H1 (cell line): Measurements from ENCODE around the gene ASB6. TPM values are rescaled to one million over a fixed set of nuclear protein-coding genes. Genes with fewer than 3 reads are reported as not detected.

Experiments used
- CTCF ChIA-PET: fragments of 300-600 bp; sonication (Branson Sonifier 250); formaldehyde crosslinking; loops from one replicate; lab custom pipeline; 2021; ENCODE audit not compliant: partially characterized antibody; lab: Charles Lee
- POLR2A ChIA-PET: fragments of 300-600 bp; sonication (Branson Sonifier 250); formaldehyde crosslinking; loops from one replicate; lab custom pipeline; 2021; ENCODE audit warnings: inconsistent platforms; ENCODE audit not compliant: partially characterized antibody; lab: Charles Lee
- DNase-seq, 2 experiments: peaks; one replicate each; pipeline versions ENCODE4 v3.0.0 to v3.0.0-alpha.2; 2010 to 2022; ENCODE audit warnings: low spot score in 2 of 2, low read depth in 1 of 2, mixed read lengths in 1 of 2
- FAIRE-seq: peaks from 2 replicates; lab custom pipeline; 2011; peaks lifted over from hg19 to GRCh38; lab: Jason Lieb, UNC
- H2AFZ ChIP-seq: 2 replicates; pipeline ENCODE4 v1.8.1; 2012; ENCODE audit warnings: low read length, inconsistent platforms
- H2AK5ac ChIP-seq: 2 replicates; pipeline ENCODE4 v1.6.1; 2013; ENCODE audit warnings: low read depth, low read length
- H2BK120ac ChIP-seq: replicated peaks from 2 replicates; pipeline ENCODE3; 2013; ENCODE audit warnings: low read depth, low read length, inconsistent platforms
- H2BK12ac ChIP-seq: 2 replicates; pipeline ENCODE4 v1.6.1; 2013; ENCODE audit warnings: low read depth, low read length
- H2BK15ac ChIP-seq: 2 replicates; pipeline ENCODE4 v1.6.1; 2013; ENCODE audit warnings: low read length
- H2BK20ac ChIP-seq: 2 replicates; pipeline ENCODE4 v1.6.1; 2013; ENCODE audit warnings: low read length
- H2BK5ac ChIP-seq: 2 replicates; pipeline ENCODE4 v1.6.1; 2013; ENCODE audit warnings: low read depth, low read length
- H3K14ac ChIP-seq: 2 replicates; pipeline ENCODE4 v1.6.1; 2013; ENCODE audit warnings: inconsistent platforms; ENCODE audit not compliant: insufficient read length
- H3K18ac ChIP-seq: 2 replicates; pipeline ENCODE4 v1.6.1; 2013; ENCODE audit warnings: low read length; ENCODE audit errors: extremely low read depth
- H3K23ac ChIP-seq: 2 replicates; pipeline ENCODE4 v1.6.1; 2013; ENCODE audit warnings: inconsistent platforms; ENCODE audit not compliant: insufficient read length
- H3K23me2 ChIP-seq: 2 replicates; pipeline ENCODE4 v1.6.1; 2013; ENCODE audit warnings: low read depth, low read length
- H3K27ac ChIP-seq: 2 replicates; pipeline ENCODE4 v1.6.1; 2011; ENCODE audit warnings: low read depth, low read length, inconsistent platforms
- H3K27me3 ChIP-seq, 4 experiments: replicated peaks in 1 of 4; 1 replicate in 1 of 4; 2 replicates in 3 of 4; pipeline versions ENCODE4 v1.6.1 to v1.8.1; 2011 to 2013; ENCODE audit warnings: low read length in 3 of 4, mild to moderate bottlenecking in 3 of 4, inconsistent platforms in 2 of 4, mixed read lengths in 2 of 4, moderate library complexity in 1 of 4; ENCODE audit not compliant: control insufficient read depth in 3 of 4, insufficient read depth in 3 of 4; ENCODE audit errors: extremely low read depth in 1 of 4
- H3K36me3 ChIP-seq, 4 experiments: 2 replicates each; pipeline versions ENCODE4 v1.6.1 to v1.8.1; 2011 to 2013; ENCODE audit warnings: mild to moderate bottlenecking in 4 of 4, low read length in 3 of 4, moderate library complexity in 2 of 4, control low read depth in 1 of 4, inconsistent platforms in 1 of 4; ENCODE audit not compliant: insufficient read depth in 4 of 4, control insufficient read depth in 2 of 4
- H3K4ac ChIP-seq: replicated peaks from 2 replicates; pipeline ENCODE3; 2013; ENCODE audit warnings: low read length, low read depth, mixed read lengths, inconsistent platforms; ENCODE audit not compliant: insufficient read length
- H3K4me1 ChIP-seq, 4 experiments: replicated peaks in 1 of 4; 1 replicate in 1 of 4; 2 replicates in 3 of 4; pipeline versions ENCODE4 v1.6.1 to v1.8.1; 2011 to 2013; ENCODE audit warnings: low read length in 3 of 4, inconsistent platforms in 2 of 4, mixed read lengths in 1 of 4; ENCODE audit not compliant: insufficient read depth in 4 of 4, control insufficient read depth in 3 of 4
- H3K4me2 ChIP-seq, 2 experiments: 2 replicates each; pipeline versions ENCODE4 v1.6.1 to v1.8.1; 2011 to 2013; ENCODE audit warnings: low read depth in 2 of 2, low read length in 2 of 2, control low read depth in 1 of 2, inconsistent platforms in 1 of 2, mild to moderate bottlenecking in 1 of 2; ENCODE audit not compliant: insufficient read depth in 1 of 2
- H3K4me3 ChIP-seq, 4 experiments: fragments of 200-600, 300-600 bp in 1 of 4; sonication (generic), shearing (Covaris generic), sonication (Bioruptor Twin) in 1 of 4; 2 replicates each; pipeline versions ENCODE4 v1.5.1 to v1.8.1; 2011 to 2016; ENCODE audit warnings: low read length in 4 of 4, low read depth in 3 of 4, control low read depth in 2 of 4, inconsistent platforms in 2 of 4, mild to moderate bottlenecking in 2 of 4, mixed read lengths in 1 of 4, moderate library complexity in 1 of 4; ENCODE audit not compliant: insufficient read depth in 2 of 4; ENCODE audit errors: extremely low read depth in 1 of 4
- H3K56ac ChIP-seq: replicated peaks from 2 replicates; pipeline ENCODE3; 2013; ENCODE audit warnings: low read depth, mild to moderate bottlenecking, mixed read lengths, low read length, inconsistent platforms; ENCODE audit not compliant: insufficient read length
- H3K79me1 ChIP-seq: 2 replicates; pipeline ENCODE4 v1.6.1; 2013; ENCODE audit warnings: low read depth, low read length, control low read depth
- H3K79me2 ChIP-seq, 2 experiments: 2 replicates each; pipeline versions ENCODE4 v1.6.1 to v1.8.1; 2012 to 2013; ENCODE audit warnings: low read length in 2 of 2, mild to moderate bottlenecking in 2 of 2, inconsistent platforms in 1 of 2; ENCODE audit not compliant: insufficient read depth in 2 of 2, control insufficient read depth in 1 of 2
- H3K9ac ChIP-seq, 4 experiments: replicated peaks in 1 of 4; 1 replicate in 1 of 4; 2 replicates in 3 of 4; pipeline versions ENCODE4 v1.6.1 to v1.8.1; 2011 to 2013; ENCODE audit warnings: low read depth in 3 of 4, low read length in 3 of 4, control low read depth in 2 of 4, mild to moderate bottlenecking in 2 of 4, moderate library complexity in 2 of 4, inconsistent platforms in 1 of 4; ENCODE audit errors: extremely low read depth in 1 of 4
- H3K9me3 ChIP-seq, 2 experiments: 2 replicates each; pipeline versions ENCODE4 v1.6.1 to v1.8.1; 2012 to 2013; ENCODE audit warnings: mild to moderate bottlenecking in 2 of 2, moderate library complexity in 2 of 2, control low read depth in 1 of 2, inconsistent platforms in 1 of 2, low read depth in 1 of 2, low read length in 1 of 2, mixed read lengths in 1 of 2; ENCODE audit not compliant: insufficient read depth in 2 of 2
- H4K20me1 ChIP-seq, 2 experiments: replicated peaks in 1 of 2; 2 replicates each; pipeline versions ENCODE3 to v1.8.1; 2011 to 2013; ENCODE audit warnings: inconsistent platforms in 2 of 2, low read length in 2 of 2, mild to moderate bottlenecking in 1 of 2; ENCODE audit not compliant: insufficient read depth in 2 of 2, control insufficient read depth in 1 of 2
- H4K5ac ChIP-seq: 2 replicates; pipeline ENCODE4 v1.6.1; 2013; ENCODE audit warnings: low read length, low read depth, mixed read lengths, inconsistent platforms; ENCODE audit not compliant: insufficient read length
- H4K8ac ChIP-seq: 2 replicates; pipeline ENCODE4 v1.8.0; 2013; ENCODE audit warnings: mild to moderate bottlenecking, moderate library complexity, low read length, inconsistent platforms; ENCODE audit not compliant: insufficient read depth; ENCODE audit errors: extremely low read depth
- H4K91ac ChIP-seq: replicated peaks from 2 replicates; pipeline ENCODE3; 2013; ENCODE audit warnings: low read length, mixed read lengths, inconsistent platforms; ENCODE audit not compliant: insufficient read length
- BRCA1 ChIP-seq: IDR thresholded peaks from 2 replicates; pipeline ENCODE4 v1.6.1; 2012; ENCODE audit warnings: low read depth, low read length, improper control_type of control experiment
- HDAC6 ChIP-seq: IDR thresholded peaks from one replicate; pipeline ENCODE4 v1.7.1; 2012; ENCODE audit warnings: low read depth, mild to moderate bottlenecking, inconsistent platforms, low read length, moderate library complexity
- RAD21 ChIP-seq, 2 experiments: IDR thresholded peaks in 1 of 2; conservative IDR thresholded peaks in 1 of 2; 2 replicates each; pipeline ENCODE4 v1.6.1; 2011; ENCODE audit warnings: low read depth in 2 of 2, low read length in 2 of 2, improper control_type of control experiment in 1 of 2, inconsistent platforms in 1 of 2, mild to moderate bottlenecking in 1 of 2, moderate library complexity in 1 of 2
- RXRA ChIP-seq: IDR thresholded peaks from 2 replicates; pipeline ENCODE4 v1.6.1; 2011; ENCODE audit warnings: low read depth, mild to moderate bottlenecking, low read length, moderate library complexity; ENCODE audit not compliant: insufficient read depth
- WGBS, 2 experiments: shearing (Covaris generic) in 1 of 2; methylation state at CpG; one replicate each; pipeline versions ENCODE4 v1.1.6 to v1.1.7; 2013 to 2015; ENCODE audit warnings: low lambda C conversion rate in 2 of 2, mixed read lengths in 2 of 2, inconsistent platforms in 1 of 2, low coverage in 1 of 2, missing lambda C conversion rate in 1 of 2; ENCODE audit not compliant: insufficient replicate concordance in 2 of 2, insufficient coverage in 1 of 2, insufficient read length in 1 of 2; ENCODE audit errors: extremely low coverage in 1 of 2, missing lambda C conversion rate in 1 of 2; 5-methylcytosine and 5-hydroxymethylcytosine counted together
- polyA plus RNA-seq, 7 experiments: library from polyadenylated mRNA; depleted of rRNA in 3 of 7; stranded (reverse) in 5 of 7; unstranded in 2 of 7; fragments of >200 nt in 5 of 7; fragments of 200-250 nt in 2 of 7; gene quantifications; 1 replicate in 5 of 7; 2 replicates in 1 of 7; 4 replicates in 1 of 7; pipeline versions ENCODE4 v1.2.1 to v1.2.3, GENCODE V29; 2011 to 2013; ENCODE audit warnings: missing spikeins in 2 of 7, mixed read lengths in 2 of 7
- total RNA-seq: library from RNA; stranded (reverse); fragmentation: NEBNext Ultra II Directional; extraction: Animal tissue kit (Norgen Biotek cat#: 25700); gene quantifications from 2 replicates; pipeline ENCODE4 v1.2.1, GENCODE V29; 2021

Gene ASB6
- total and polyA plus RNA-seq, 2 of the 8 experiments (the other 6 are each of a cell fraction or from before 2014, with no cell fraction given), result 14.0 to 17.3 TPM

DNA sequence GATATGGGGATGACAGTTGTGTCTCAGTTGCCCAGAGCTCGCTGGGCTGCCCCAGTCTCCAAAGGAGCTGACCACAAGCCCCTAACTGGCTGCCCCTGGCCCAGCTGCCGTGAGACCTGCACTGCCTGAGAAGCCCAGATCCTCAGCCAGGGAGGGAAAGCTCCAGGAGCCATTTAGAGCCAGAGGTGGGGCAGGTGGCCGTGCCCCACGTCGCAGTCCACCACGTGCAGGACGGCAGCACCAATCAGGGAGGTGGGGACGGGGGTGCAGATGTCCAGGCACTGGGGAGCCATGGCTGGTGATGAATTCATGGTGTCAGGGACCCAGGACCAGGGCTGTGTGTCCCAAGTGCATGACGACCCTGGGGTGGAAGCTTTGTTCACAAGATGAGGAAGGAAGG is 36.9 kb upstream of the ASB6 start:
- CTCF ChIA-PET, result interaction anchor here (1.2 to 1.8 kb wide), 2 partner anchors 12 to 42 kb away, joined by 3 to 5 read pairs; no protein-coding TSS in a partner anchor
- WGBS, 2 experiments, result 87% methylated on average over 9 of the region's 9 CpGs; no CpG with 5 or more reads in 1 of the 2 experiments
- no peak for TF ChIP-seq HDAC6
- no peak for TF ChIP-seq RXRA
- no peak for TF ChIP-seq RAD21 (IDR thresholded peaks at IDR 0.05 in 1 of 2, conservative IDR thresholded peaks at IDR 0.05 in 1 of 2; ENCODE audit: low read depth in 2 of 2, low read length in 2 of 2)
- TF ChIP-seq BRCA1, result no peak

More for the DNA sequence above, 36.9 kb upstream of the ASB6 start:
- H3K4me1 ChIP-seq, result peaks cover 0 to 2% (median 0%) of the 10 kb centered on the region in 4 experiments; a peak in 3 of 7 replicates
- no peak overlapping the region for H2AFZ ChIP-seq
- no peak overlapping the region for H4K91ac ChIP-seq
- no peak overlapping the region for H4K5ac ChIP-seq
- H3K56ac ChIP-seq, result no peak overlapping the region
- H3K18ac ChIP-seq, result no peak overlapping the region
- H2BK5ac ChIP-seq, result no peak overlapping the region
- H3K9ac ChIP-seq, result no peak overlapping the region
- H3K36me3 ChIP-seq, result no peaks in the 10 kb centered on the region
- FAIRE-seq (no peak), DNase-seq (no peak)
- no peaks in the 10 kb centered on the region; a peak in 2 of 7 replicates for H3K27me3 ChIP-seq
- no peak overlapping the region for H2BK20ac ChIP-seq
- H3K9me3 ChIP-seq, result no peaks in the 10 kb centered on the region
- H3K79me1 ChIP-seq, result no peaks in the 10 kb centered on the region
- H2BK12ac ChIP-seq, result no peak overlapping the region
- no peak overlapping the region for H4K8ac ChIP-seq
- POLR2A ChIA-PET, result interaction anchor here (0.7 kb wide), 1 partner anchor 37 kb away, joined by 3 read pairs; no protein-coding TSS in a partner anchor
- no peak overlapping the region for H3K4me3 ChIP-seq
- H4K20me1 ChIP-seq, result no peaks in the 10 kb centered on the region
- no peaks in the 10 kb centered on the region for H3K23me2 ChIP-seq
- H3K23ac ChIP-seq, result no peak overlapping the region
- H3K14ac ChIP-seq, result no peak overlapping the region
- no peak overlapping the region for H2BK120ac ChIP-seq
- H2BK15ac ChIP-seq, result no peak overlapping the region
- H3K4me2 ChIP-seq, result no peak overlapping the region
- no peak overlapping the region for H2AK5ac ChIP-seq
- no peak overlapping the region for H3K4ac ChIP-seq
- no peaks in the 10 kb centered on the region for H3K79me2 ChIP-seq
- H3K27ac ChIP-seq, result no peak overlapping the region
